CD4-positive, alpha-beta T cell treated with Interleukin-15 for 4 hours (primary cell): ENCODE data around the gene CYSRT1.
"Not testable (repeated sequence)": the region's sequence is repeated elsewhere in the genome, so short reads cannot be mapped to it uniquely, and the experiment has no call there.

ENCODE experiments used
- DNase-seq: peaks from one replicate; pipeline ENCODE4 v3.0.0-alpha.2; 2020; ENCODE audit warnings: low spot score

Gene CYSRT1

DNA sequence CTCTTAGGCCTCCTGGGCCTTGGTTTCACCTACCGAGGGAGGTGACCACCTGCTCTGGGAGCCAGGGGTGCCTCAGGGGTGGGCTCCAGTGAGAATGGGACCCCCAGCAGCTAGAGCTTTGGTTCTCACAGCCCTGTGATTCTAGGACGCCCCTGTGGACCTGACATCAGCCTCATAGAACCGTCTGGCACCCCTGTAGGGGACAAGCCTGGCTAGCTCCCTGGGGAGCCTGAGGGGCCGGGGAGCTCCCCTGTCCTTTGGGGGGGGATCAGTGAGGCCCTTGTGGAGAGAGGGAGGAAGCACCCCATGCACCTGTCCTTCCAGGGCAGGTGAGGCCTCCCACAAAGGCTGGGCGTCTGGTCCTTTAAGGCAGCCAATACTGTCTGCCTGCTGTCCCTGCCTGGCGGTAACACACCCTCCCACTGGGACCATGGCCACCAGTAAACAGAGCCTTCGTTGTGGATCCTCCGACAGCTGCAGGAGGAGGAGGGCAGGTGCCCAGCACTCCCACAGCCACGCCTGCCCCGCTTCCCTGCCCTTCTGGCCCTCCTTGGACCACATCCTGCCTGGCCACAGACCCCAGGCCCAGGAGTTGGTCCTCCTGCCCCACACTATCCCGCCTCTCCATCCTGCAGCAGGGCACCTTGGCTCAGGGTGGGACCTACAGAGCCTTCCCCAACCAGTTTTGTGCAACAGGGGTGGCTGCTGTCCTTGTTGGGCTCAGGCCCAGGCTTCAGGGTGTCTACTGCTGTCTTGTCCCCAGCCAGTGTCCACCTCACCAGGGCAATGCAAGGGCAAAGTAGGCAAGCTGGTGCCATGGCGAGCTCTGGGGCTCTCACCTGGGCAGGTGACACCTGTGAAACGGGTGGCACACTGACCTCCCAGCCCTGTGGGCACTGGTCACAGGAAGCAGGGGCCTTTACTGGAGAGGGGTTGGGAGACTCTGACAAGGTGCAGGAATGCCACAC lies 13.1 kb downstream of the CYSRT1 start:
- no peak for DNase-seq

DNA sequence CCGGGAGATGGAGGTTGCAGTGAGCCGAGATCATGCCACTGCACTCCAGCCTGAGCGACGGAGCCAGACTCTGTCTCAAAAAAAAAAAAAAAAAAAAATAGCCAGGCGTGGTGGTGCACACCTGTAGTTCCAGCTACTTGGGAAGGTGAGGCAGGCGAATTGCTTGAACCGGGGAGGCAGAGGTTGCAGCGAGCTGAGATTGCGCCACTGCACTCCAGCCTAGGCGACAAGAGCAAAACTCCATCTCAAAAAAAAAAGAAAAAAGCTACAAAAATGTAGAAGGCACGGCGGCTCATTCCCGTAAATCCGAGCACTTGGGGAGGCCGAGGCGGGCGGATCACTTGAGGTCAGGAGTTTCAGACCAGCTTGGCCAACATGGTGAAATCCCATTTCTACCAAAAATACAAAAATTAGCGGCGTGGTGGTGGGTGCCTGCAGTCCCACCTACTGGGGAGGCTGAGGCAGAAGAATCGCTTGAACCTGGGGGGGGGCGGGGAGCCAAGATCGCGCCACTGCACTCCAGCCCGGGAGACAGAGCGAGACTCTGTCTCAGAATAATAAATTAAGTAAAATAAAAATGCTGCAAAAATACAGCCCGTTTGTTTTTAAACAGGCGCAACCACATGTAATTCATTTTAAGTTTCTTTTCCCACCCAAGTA lies 14.7 kb downstream of the CYSRT1 start:
- not testable (repeated sequence) for DNase-seq

DNA sequence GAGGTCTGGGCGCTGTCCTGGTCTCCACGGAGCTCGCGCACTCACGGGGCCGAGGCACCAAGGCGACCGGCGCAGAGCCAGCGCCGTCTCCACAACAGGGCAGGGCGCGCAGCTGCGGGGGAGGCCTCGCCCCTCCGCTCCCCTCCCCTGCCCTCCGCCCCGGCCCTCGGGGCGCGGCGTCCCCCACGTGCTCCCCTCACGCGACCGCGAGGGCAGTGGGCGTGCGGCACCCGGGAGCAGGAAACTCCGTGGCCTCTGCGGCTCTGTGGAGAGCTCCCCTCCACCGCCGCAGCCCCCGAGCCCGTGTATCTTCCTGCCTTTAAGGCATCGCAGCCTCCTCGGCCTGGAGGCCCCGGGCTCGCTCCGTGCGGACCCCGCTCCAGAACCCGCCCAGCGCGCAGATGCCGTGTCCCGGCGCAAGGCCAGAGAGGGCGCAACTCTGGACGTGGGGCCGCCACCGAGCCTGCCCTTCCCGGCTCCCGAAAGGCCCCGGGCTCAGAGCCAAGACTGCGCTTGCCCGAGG lies 15.4 kb downstream of the CYSRT1 start:
- peak; percentile 67 for DNase-seq

DNA sequence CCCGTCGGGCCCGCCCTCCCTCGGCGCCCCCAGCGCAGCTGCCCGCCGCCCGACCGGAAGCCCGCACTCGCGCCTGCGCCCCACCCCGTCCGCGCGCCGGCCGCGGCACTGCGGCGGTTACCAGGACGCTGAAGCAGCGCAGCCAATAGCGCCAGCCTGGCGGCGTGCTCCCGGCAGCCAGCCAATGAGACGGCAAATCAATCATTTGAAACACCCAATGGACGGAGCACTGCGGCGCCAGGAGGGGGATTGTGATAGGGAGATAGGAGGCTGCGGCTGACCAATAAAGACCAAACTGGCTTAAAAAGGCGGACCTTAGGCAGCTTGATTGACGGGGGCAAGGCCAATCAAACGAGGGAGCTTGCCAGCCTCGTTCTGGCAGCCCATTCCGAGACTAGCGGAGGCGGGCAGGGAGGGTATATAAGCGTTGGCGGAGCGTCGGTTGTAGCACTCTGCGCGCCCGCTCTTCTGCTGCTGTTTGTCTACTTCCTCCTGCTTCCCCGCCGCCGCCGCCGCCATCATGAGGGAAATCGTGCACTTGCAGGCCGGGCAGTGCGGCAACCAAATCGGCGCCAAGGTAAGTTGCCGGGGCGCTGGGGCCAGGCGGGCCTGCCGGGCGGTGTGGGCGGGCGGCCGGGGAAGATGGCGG lies 16.0 kb downstream of the CYSRT1 start, which contains the start of gene TUBB4B:
TSS of gene TUBB4B (plus strand) at position 447 of the 649 bp plus-strand sequence. CDS start at position 521, 74 bp downstream.
- peak; percentile 100 for DNase-seq

DNA sequence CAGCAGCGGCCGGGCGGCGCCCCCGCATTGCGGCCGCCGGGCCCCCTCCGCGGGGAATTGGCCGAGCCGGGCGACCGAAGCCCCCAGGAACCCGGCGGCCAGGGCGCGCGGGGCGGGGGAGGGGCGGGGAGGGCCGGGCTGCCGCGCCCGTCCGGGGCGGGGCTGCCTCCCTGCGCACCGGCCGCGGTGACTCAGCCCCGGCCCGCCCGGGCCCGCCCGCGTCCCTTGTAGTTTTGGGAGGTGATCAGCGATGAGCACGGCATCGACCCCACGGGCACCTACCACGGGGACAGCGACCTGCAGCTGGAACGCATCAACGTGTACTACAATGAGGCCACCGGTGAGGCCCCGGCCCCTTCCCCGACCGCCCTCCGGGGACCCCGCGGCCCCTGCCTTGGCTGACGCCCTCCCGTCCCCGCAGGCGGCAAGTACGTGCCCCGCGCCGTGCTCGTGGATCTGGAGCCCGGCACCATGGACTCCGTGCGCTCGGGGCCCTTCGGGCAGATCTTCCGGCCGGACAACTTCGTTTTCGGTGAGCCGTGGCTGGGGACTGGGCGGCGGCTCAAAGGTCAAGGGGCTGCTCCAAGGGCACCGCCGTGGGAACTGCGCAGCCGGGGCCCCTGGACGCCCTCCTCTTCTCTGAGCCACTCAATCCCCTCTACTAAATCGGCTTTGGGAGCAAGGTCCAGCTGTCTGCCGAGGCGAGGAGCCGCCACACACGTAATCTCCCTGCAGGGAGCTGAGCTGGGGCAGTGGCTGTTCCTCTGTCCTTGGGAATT lies 16.7 kb downstream of the CYSRT1 start:
- peak; percentile 79 for DNase-seq

DNA sequence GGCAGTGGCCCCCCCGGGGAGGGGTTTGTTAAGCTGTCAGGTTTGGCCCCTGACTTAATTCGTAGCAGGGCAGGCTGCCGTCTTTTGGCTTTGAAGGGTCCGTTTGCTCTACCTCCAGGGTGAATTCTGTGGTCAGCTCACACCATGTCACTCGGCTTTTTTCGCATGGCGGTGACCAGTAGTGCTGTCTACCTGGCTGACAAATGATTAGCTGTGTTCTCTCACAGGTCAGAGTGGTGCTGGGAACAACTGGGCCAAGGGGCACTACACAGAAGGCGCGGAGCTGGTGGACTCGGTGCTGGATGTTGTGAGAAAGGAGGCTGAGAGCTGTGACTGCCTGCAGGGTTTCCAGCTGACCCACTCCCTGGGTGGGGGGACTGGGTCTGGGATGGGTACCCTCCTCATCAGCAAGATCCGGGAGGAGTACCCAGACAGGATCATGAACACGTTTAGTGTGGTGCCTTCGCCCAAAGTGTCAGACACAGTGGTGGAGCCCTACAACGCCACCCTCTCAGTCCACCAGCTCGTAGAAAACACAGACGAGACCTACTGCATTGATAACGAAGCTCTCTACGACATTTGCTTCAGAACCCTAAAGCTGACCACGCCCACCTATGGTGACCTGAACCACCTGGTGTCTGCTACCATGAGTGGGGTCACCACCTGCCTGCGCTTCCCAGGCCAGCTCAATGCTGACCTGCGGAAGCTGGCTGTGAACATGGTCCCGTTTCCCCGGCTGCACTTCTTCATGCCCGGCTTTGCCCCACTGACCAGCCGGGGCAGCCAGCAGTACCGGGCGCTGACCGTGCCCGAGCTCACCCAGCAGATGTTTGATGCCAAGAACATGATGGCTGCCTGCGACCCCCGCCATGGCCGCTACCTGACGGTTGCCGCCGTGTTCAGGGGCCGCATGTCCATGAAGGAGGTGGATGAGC lies 17.6 kb downstream of the CYSRT1 start:
- no peak for DNase-seq

DNA sequence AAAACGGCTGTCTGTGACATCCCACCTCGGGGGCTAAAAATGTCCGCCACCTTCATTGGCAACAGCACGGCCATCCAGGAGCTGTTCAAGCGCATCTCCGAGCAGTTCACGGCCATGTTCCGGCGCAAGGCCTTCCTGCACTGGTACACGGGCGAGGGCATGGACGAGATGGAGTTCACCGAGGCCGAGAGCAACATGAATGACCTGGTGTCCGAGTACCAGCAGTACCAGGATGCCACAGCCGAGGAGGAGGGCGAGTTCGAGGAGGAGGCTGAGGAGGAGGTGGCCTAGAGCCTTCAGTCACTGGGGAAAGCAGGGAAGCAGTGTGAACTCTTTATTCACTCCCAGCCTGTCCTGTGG lies 18.3 kb downstream of the CYSRT1 start:
- DNase-seq, result not testable (repeated sequence)

DNA sequence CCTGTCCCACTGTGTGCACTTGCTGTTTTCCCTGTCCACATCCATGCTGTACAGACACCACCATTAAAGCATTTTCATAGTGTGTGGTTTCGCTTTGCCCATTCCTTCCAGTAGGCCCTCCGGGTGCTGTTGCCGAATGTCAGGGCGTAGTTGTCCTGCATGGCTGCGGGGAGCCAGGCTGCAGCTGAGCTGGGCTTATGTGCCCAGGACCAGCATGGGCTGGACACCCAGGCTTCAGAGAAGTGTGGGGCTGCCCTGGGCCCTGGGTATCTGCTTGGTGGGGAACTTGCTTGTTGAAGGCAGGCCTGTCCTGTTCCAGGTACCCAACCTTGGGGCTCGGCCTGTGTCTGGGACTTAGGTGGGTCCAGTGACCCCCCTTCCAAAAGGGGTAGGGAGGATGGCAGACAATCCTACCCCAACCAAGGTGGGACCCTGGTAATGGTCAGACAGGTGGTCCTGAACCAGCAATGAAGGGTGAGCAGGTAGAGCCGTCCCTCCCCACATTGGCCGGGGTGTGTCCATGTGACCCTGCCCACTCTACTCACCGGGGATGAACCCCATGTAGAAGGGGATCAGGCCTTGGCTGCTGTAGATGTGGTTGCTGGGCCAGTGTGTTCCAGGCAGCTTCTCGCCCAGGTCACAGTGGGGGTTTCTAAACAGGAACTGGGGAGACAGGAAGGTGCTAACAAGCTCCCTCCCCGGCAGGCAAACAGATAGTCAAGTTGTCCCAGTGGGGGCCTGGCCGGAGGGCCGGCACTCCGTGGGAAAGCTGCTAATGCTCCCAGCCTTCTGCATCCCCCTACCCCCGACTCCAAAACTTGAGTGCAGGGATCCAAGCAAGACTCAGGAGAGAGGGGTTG lies 18.9 kb downstream of the CYSRT1 start:
- no peak for DNase-seq

DNA sequence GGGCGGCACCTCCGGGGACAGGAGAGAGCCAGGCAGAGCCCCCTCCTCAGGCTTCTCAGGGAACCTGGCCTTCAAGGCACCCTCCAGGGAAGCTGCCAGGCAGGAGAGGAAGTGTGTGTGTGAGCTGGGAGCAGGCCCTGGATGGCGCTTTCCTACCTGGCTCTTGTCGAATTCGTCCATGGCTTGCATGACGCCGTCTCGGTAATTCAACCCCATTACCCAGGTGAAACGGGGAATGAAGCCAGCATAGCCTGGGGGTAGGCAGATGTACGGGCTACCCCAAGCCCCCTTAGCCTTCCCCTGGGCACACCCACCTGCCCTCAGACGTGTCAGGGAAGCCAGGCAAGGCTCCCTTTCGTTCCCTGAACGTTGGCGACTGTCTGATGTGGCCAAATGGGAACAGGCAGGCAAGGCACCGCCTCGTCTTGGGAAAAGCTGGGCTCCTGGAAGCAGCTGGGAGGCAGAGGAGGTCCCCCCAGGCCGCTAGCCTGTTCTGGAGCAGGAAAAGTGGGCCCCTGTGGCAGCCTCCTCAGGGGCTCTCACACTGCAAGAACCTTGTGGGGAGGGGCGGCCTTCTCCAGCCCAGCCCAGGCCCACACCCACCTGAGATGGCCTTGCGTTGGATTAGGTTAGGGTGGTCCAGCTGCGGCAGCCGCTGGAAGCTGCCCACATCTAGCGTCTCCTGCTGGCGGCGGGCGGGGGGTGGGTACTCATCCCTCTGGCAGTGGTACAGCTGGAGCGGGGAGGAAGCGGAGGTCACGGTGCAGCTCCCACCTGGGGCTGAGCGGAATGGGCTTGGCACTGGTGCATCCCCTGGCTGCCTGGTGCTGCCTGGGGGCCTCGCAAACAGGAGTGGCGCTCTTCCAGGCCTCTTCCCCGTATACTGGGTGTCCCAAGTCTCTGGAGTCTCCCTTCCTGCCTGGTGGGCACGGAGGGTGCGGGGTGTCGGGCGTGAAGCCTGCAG lies 19.8 kb downstream of the CYSRT1 start:
- DNase-seq, result no peak

DNA sequence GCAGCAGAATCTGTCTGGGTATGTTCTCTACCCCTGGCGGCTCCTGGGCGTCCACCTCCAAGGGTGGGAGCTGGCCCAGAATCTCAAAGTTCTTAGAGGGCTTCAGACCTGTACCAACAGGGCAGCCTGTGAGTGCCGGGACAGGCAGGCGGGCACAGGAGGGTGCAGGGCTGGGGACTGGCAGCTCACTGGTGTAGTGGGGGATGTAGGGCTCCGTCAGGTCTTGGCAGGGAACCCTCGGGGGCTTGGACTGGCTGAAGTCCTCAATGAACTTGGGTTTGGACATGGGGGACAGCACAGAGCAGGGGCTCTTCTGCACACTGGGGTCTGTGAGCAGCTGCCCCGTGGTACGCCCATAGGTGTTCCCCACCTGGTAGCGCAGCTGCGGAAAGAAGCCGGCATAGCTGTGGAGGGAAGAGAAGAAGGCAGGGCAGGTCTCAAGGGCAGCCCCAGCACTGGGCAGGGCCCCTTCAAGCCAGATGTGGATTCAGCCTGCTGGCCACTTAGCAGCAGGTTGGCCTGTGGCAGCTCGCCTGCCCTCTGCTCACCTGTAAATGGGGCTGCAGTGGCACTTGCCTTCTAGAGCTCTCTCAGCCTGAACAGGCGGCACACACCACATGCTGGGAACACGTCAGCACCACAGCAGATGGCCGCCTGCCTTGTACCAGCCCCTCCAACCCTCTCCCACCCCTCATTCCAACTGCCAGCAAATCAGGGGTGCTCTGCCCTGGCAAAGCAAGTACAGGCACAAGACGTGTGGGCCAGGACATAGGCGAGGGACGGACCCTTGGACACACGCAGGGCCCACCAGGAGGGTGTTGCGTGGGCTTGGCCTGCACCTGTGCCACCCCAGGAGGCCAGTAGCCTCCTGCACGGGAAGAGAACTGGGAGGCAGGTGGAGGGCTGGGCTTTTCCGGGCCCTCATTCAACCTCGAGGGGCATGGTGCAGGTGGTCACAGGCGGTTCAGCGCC lies 20.8 kb downstream of the CYSRT1 start:
- no peak for DNase-seq

DNA sequence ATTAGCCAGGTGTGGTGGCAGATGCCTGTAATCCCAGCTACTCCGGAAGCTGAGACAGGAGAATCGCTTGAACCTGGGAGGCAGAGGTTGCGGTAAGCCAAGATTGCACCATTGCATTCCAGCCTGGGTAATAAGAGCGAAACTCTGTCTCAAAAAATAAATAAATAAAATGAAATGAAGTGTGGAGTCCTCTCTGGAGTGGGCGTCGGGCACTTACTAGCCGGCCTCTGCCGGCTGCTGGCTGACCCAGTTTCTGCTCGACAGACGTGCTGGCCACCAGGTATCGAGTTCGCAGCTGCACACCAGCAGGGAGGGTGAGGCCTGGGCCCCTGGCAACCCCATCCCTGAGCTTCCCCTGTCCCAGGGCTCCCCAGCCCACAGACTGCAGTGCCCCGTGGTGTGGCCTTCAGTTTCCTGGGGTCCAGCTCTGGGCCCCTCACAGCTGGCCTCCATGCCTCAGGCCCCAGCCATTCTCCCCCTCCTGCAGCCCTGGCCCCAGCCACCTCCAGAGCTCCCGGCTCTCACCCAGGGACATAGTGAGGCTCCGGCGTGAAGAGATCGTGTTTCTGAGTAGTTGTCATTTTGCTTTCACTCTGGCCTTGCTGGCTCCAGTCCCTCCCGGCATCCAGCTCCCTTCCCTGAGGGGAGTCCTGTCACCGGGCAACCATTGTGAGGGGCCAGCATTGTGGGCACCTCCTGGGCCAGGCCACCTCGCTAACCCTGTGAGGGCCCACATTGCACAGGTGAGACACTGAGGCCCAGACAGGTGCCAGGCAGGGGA lies 22.4 kb downstream of the CYSRT1 start:
- DNase-seq, result no peak

DNA sequence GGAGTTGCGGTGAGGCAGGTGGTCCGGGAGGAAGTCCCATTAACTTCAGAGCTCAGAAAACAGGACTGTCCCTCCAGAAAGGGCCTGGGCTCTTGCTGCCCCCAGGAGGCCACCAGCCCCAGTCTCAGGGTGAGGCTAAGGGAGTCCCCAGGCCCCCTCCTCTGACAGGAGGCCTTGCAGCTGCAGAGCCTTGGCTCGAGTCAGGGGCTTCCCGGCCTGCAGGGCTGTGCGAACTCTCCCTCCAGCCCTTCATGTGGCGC lies 22.9 kb downstream of the CYSRT1 start:
- DNase-seq, result no peak

DNA sequence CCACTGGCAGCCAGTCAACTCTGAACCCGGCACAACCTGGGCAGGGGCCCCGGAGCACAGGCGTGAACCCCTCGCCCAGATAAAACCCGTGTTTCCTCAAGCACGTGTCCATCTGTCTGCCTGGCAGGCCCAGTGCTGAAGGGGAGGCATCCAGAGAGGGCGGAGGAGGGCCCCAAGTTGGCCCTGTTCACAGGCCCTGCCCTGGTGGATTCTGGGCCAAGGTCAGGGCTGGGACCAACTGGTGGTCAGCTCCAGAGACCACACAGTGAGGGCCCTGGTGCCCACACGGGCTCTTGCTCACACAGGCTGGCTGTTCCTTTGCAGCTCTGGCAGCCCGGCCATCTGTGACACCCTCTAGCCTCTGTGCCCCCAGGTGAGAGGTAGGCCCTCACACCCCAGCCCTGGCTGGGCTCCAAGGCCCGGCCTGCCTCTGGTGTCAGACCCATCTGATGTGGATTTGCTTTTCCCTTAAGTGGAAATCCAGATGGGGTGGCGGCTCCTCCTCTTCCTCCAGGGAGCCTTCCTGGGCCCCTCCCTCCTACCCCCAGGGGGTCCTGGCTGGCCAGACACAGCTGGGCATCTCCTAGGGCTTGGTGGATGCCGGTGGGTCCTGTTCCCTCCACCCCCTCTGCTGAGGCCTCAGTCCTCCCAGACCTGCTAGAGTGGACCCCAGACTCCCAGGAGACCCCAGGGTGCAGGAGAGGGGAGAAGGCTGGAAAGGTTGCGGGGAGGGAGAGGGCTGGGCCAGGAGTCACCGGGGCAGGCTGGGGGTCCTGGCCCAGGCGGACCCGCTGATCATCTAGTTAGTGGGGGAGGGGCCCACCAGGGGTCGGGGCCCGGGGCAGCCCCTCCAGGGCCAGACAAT lies 25.6 kb downstream of the CYSRT1 start:
- no peak for DNase-seq

DNA sequence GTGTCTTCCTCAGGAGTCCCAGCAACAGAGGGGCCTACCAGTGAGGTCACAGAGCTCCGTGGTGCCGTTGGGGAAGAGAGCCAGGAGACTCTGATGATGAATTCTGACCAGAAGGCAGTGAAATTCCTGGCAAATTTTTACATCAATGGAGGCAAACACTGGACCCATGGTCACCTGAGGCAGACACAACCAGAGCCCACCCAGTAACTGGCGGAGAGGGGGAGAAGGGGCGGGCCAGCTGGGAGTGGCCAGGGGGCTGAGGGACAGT lies 26.2 kb downstream of the CYSRT1 start, which contains the start of gene STPG3:
TSS of gene STPG3 (plus strand) at position 93 of the 268 bp plus-strand sequence. CDS start at position 94, 1 bp downstream.
- no peak for DNase-seq

DNA sequence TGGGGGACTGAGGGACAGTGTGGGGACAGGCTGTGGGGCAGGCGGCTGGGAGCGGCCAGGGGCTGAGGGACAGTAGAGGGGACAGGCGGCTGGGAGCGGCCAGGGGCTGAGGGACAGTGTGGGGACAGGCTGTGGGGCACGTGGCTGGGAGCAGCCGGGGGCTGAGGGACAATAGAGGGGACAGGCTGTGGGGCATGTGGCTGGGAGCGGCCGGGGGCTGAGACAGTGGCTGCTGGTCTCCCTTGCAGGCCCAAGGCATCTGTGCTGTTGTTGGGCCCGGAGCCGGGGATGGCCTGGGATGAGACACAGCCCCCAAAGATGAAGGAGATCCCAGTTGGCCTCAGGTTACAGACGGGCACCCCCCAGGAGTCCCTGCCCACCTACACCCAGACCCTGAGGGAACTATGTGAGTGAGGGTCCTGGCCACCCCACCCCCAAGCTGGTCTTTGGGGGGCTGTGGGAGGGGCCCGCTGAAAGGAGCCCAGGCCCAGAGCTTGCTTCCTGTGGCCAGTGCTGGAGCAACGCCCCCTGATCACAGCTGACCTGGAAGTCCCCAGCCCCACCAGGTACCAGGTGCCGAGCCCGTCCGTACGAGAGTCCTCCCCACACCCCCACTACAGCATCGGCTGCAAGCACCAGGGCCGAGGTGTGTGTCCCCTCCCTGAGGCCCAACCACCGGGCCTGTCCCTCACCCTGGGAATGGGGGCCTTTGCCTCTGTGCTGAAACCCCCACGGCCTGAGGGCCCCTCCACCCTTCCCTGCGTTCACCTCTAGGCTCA lies 26.7 kb downstream of the CYSRT1 start:
- no peak for DNase-seq
